Ovary (tissue), 9 donors: ENCODE measurements around the gene MAP1LC3A. TPM values are rescaled to one million over a fixed set of nuclear protein-coding genes. Genes with fewer than 3 reads are reported as not detected.

ENCODE experiments used
- DNase-seq, 5 donors: peaks; one replicate each; pipeline ENCODE4 v3.0.0-alpha.2; 2019 to 2020
- H3K27ac ChIP-seq, 2 donors: fragments of 200-600 bp; one replicate each; pipeline versions ENCODE4 v1.5.1 to v1.8.0; 2019 to 2022
- H3K27me3 ChIP-seq: fragments of 200-600 bp; one replicate; pipeline ENCODE4 v1.8.0; 2022
- H3K36me3 ChIP-seq: fragments of 200-600 bp; sonication (generic); one replicate; pipeline ENCODE4 v1.5.1; 2019
- H3K4me1 ChIP-seq: one replicate; pipeline ENCODE4 v1.8.1; 2013; ENCODE audit warnings: mild to moderate bottlenecking, moderate library complexity; ENCODE audit not compliant: insufficient read depth
- H3K4me3 ChIP-seq: fragments of 200-600 bp; sonication (generic); one replicate; pipeline ENCODE4 v1.5.1; 2017
- H3K9me3 ChIP-seq, 2 donors: fragments of 200-600 bp in 1 of 2; sonication (generic) in 1 of 2; one replicate each; pipeline versions ENCODE4 v1.5.1 to v1.8.1; 2013 to 2019; ENCODE audit warnings: mild to moderate bottlenecking in 1 of 2, moderate library complexity in 1 of 2
- CTCF ChIP-seq, 3 donors: fragments of 450-650 bp in 2 of 3; fragments of 200-600 bp in 1 of 3; IDR thresholded peaks; one replicate each; pipeline versions ENCODE4 v1.5.1 to v1.8.0; 2016 to 2022; ENCODE audit warnings: antibody characterized with exemption in 3 of 3, mild to moderate bottlenecking in 1 of 3
- EP300 ChIP-seq: sonication (generic); formaldehyde crosslinking; IDR thresholded peaks from one replicate; pipeline ENCODE4 v1.6.1; 2017; ENCODE audit warnings: antibody characterized with exemption
- POLR2A ChIP-seq: fragments of 450-650 bp; IDR thresholded peaks from one replicate; pipeline ENCODE4 v1.6.1; 2017; ENCODE audit warnings: antibody characterized with exemption, mild to moderate bottlenecking, moderate library complexity
- WGBS, 3 donors: extraction: QIAGEN DNeasy Blood & Tissue Kit in 1 of 3; methylation state at CpG; one replicate each; pipeline versions ENCODE4 v1.1.5 to v1.1.7; 2013 to 2017; 5-methylcytosine and 5-hydroxymethylcytosine counted together
- intact Hi-C, 4 donors: fragments of 100-400 bp; cut with DNase I; formaldehyde crosslinking; loops; one replicate each; pipeline versions ENCODE4 v1.11.0 to v1.15.1; 2022 to 2023
- polyA plus RNA-seq, 2 donors: library from polyadenylated mRNA; stranded (reverse); fragments of 200-250 nt in 1 of 2; fragments of 350-450 nt in 1 of 2; fragmentation: Illumina TruSeq in 1 of 2; extraction: RNeasy Lipid Tissue Mini Kit (QIAGEN cat#74804) in 1 of 2; gene quantifications; one replicate each; pipeline ENCODE4 v1.2.3, GENCODE V29; 2013 to 2014
- total RNA-seq, 7 donors: library from RNA; depleted of rRNA in 2 of 7; stranded (reverse); fragments of >200 nt in 2 of 7; fragmentation: NEBNext Ultra II Directional in 3 of 7; extraction: Animal tissue kit (Norgen Biotek cat#: 25700) in 3 of 7; gene quantifications; one replicate each; pipeline versions ENCODE4 v1.1.0 to v1.2.4, GENCODE V29; 2016 to 2023
- donor health status: DM: no; HTN: no; CAD: no; lungs with moderate emphysema.
- donor health status: DM: no; HTN: no; CAD: no.
- donor health status: Bipolar disorder and iron deficiency.
- donor health status: DM: yes; HTN: yes; CAD: no.
- donor health status: DM: no; HTN: no; CAD: no.
- donor health status: DM: yes; HTN: yes; CAD: no.

The MAP1LC3A gene
- total and polyA plus RNA-seq, 9 donors, result 3.4 to 66.1 (median 36.0) TPM

DNA sequence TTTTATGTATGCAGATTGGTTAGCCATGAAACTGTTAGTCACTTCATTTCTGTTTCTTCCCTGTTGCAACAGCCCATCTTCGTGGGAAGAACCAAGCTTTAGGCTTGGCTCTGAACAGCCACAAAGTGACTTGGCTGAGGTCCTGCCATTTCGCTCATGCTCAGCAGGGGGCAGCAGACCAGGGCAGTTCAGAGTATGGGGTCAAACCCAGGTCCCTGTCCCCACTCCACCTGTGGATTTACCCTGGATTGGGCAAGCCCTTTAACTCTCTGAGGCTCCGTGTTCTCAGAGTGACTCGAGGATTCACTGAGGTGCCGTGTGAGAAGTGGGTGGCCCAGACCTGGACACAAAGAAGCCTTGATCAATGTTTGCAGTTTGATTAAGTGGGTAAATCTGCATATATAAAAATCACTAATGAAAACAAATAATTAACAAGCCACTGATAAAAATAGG, 19.8 kb upstream of the MAP1LC3A start:
- intact Hi-C loops, result loop anchor here in 1 of 4 donors (10.0 kb wide), 1 partner anchor 166 kb away; the partner anchor contains the start of gene TP53INP2
- TF ChIP-seq CTCF (IDR thresholded peaks at IDR 0.05), result peak; percentile 15 to 53 (median 33)
- TF ChIP-seq POLR2A, result no peak
- no peak for TF ChIP-seq EP300
- no peaks in the 10 kb centered on the region for H3K36me3 ChIP-seq
- no peak overlapping the region for H3K27ac ChIP-seq
- 56 to 59% (median 57%) methylated on average over 5 of the region's 5 CpGs for WGBS, 3 donors
- H3K27me3 ChIP-seq, result no peaks in the 10 kb centered on the region
- H3K9me3 ChIP-seq, result no peaks in the 10 kb centered on the region
- DNase-seq, result peak in 3 of 5 donors; percentile 34 to 51 (median 48)
- no peaks in the 10 kb centered on the region for H3K4me1 ChIP-seq
- H3K4me3 ChIP-seq, result no peak overlapping the region

- no peak for DNase-seq
- TF ChIP-seq EP300 (no peak), CTCF (IDR thresholded peaks at IDR 0.05) (no peak)
- Histone ChIP-seq H3K4me1 (no peaks in the 10 kb centered on the region), H3K27me3 (no peaks in the 10 kb centered on the region), H3K27ac (no peak overlapping the region), H3K4me3 (no peak overlapping the region), H3K9me3 (no peaks in the 10 kb centered on the region), H3K36me3 (no peaks in the 10 kb centered on the region)
- WGBS, 3 donors, result 88 to 95% (median 94%) methylated on average over 8 of the region's 8 CpGs
- intact Hi-C loops, result loop anchor here in 1 of 4 donors (10.0 kb wide), 1 partner anchor 165 kb away; the partner anchor contains the start of gene TP53INP2
These were observed 18.8 kb upstream of the MAP1LC3A start for GRCh38 chr20:34539756-34540155.

- intact Hi-C loops, result no loop called here
- no peaks in the 10 kb centered on the region for H3K4me1 ChIP-seq
- H3K4me3 ChIP-seq, result no peak overlapping the region
- H3K27me3 ChIP-seq, result no peaks in the 10 kb centered on the region
- WGBS, 3 donors, result 62 to 76% (median 65%) methylated on average over 15 of the region's 15 CpGs
- H3K27ac ChIP-seq, result no peak overlapping the region
- no peak for DNase-seq
- no peaks in the 10 kb centered on the region for H3K36me3 ChIP-seq
- H3K9me3 ChIP-seq, result no peaks in the 10 kb centered on the region
- TF ChIP-seq EP300 (no peak), POLR2A (no peak), CTCF (IDR thresholded peaks at IDR 0.05) (no peak)
These were observed 17.8 kb upstream of the MAP1LC3A start for GRCh38 chr20:34540596-34541263.

- Histone ChIP-seq H3K27ac (no peak overlapping the region), H3K9me3 (no peaks in the 10 kb centered on the region), H3K36me3 (no peaks in the 10 kb centered on the region), H3K4me1 (no peaks in the 10 kb centered on the region), H3K4me3 (no peak overlapping the region), H3K27me3 (no peaks in the 10 kb centered on the region)
- DNase-seq, result no peak
- intact Hi-C loops, result no loop called here
- TF ChIP-seq POLR2A, result no peak
- TF ChIP-seq EP300, result no peak
- TF ChIP-seq CTCF (IDR thresholded peaks at IDR 0.05), result no peak
- WGBS, 3 donors, result 78 to 82% (median 78%) methylated on average over 13 of the region's 13 CpGs
These were observed 17.1 kb upstream of the MAP1LC3A start for GRCh38 chr20:34541264-34541901.
